Kidney glomerular epithelial cell (primary cell): ENCODE data around the gene TSPAN18.

Source experiments
- DNase-seq: peaks from one replicate; lab custom pipeline; 2025; lab: John Stamatoyannopoulos, UW

Gene TSPAN18

DNA sequence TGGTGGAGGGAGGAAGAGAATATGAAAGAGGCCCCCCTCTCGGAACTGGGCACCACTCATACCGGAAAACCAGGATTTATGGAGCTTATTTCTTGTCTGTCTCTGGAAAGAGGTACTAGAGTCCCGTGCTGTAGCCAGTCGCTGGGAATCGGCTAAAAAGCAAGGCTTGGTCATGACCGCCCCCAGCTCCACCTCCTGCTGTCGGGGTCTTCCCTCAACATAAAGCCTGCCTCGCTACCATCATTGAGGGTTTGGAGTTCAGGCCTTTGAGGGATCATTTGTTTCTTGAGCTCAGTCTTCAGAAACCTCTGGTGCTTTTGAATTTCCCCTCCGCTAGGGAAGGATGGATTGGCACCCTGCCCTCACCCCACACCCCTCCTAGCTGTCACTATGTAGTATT is 97.1 kb downstream of the TSPAN18 start:
- no peak for DNase-seq

DNA sequence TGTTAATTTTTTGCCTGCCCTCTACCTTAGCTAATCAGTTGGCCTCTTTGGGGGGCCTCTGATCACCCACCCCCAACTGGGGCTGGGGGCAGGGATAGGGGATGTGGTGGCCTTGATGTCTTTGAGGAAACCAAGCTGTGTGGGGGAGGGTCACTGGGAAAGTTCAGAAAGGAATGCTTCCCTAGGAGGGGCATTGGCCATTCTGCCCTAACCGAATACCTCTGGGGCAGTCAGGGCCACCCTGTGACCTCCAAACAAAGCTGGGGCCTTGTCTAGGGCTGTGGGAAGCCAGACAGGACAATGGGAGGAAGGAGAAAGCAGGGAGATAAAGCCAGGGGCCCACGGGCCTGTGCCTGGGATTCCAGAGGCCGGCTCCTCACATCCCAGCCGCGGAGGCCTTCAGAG is 97.5 kb downstream of the TSPAN18 start:
- no peak for DNase-seq

DNA sequence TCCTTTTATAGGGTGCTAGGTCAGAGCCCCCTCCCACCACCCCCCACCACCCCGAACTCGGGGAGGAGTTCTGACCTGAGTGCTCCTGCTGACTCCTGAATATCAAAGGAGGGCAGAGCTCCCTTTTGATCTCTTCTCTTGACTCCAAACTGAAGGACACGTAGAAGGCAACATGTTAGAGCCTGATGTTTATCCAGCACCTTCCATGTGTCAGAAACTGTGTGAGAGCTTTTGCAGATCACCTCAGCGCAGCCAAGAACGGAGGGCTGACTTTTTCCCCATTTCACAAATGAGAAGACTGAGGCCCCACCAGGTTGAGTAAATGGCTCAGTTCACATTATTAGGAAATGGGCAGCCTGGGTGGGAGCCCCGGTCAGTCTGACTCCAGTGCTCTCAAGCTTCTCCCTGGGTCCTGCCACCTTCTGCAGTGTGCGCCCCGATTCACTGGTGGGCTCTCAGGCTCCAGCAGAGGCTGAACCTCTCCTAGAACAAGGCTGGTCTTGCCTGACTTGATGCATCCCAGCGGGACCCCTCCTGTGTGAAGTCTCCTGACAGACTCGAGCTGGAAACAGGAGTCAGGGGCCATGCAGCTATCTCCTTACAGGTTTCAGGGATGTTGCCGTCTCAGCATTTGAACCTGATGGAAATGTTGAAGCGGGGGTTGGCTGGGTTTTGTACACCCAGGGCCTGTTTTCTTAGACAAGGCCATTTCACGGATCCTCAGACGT is 98.5 kb downstream of the TSPAN18 start:
- DNase-seq = no peak

DNA sequence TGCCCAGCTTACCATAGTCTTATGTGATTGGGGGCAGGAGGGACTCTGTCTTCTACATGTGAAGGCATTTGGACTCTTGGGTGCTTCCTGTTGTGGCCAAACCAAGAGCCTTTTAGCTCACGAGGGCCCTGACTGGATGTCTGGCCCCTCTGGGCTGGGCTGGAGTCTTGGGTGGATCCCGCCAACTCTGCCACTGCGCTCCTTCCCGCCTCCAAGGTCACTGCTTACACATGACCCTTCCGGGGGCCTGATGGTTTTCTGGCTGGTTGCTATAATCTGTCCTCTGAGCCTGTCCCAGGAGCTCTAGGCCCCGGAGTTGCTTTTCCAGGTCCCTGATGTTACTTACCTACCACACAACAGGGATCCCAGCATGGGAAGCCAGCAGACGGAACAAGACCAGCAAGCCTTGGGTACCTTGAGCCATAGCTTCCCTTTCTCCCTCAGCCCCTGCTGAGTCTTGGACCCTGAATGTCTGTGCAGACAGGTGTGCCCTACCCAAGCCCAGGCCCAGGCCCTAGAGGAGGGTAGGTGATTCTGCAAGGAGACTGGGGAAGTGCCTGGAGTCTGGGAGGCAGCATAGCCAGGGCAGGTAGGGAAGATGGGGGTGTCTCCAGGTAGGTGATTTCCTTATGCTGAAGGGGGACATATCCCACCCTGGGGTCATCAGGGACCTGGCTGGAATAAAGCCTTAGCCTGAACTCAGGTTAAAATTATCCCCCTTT is 100.3 kb downstream of the TSPAN18 start:
- no peak for DNase-seq

DNA sequence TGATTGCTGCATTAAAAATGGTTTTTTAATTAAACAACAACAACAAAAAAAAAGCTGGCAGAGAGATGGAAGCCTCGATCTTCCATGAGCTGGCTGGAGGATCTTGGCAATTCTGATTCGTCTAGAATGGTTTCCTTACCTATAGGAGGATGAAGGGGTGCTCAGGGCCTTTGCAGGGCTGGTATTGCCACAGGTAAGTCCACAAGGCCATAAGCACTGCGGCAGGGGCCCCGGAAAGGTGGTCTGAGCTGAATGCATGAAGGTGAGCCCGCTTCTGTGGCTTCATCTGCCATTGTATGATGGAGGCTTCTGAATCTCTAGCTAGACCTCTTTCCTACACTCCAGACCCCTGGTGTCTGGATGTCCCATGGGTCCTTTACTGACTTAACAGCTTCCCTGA is 101.5 kb downstream of the TSPAN18 start:
- DNase-seq = no peak

DNA sequence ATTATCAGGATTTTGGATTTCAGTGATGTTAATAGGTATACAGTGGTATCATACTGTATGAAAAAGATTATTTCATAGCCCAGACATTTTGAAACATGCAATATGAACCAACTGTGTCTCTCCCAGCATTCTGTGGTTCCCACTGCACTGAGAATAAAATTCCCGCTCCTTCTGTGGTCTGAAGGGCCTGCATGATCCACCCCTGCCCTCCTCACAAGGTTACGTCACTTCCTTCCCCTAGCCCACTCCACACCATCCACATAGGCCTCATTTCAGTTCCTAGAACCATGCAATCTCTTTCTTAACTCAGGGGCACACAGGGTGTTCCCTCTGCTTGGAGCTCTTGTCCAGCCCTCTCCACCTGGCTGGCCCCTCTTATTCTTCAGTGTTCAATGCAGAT is 103.1 kb downstream of the TSPAN18 start:
- DNase-seq = no peak

DNA sequence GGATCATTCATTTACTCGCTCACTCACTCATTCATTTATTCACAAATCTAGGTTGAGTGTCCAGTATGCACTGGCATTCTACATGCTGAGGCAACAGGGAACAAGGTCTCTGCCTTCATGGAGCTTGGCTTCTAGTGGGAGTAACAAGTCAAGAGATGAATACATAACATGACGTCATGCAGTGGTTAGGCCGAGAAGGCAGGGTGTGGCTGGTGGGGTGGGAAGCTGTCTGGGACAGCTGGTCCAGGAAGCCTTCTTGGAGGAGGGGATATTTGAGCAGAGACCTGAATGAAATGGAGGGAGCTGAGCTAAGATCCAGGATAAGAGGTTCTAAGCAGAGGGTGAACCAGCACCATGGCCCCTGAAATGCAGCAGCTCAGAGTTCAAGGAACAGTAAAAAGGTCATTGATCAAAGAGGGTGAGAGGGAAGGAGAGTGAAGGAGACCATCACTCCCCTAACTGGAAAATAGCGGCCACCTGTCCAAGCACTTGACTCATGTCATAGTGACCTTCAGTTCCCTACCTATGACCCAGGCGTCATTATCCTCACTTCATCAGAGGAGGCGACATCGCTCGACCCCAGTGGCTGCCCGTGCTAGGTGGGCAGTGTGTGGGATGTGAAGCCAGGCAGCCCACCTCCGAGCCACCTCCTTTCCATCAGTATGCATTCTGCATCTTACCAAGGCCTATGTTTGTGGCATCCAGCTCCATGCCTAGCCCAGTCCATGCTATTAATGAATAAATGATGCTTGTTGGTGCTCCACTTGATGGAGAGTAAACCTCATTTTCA is 105.0 kb downstream of the TSPAN18 start:
- no peak for DNase-seq

DNA sequence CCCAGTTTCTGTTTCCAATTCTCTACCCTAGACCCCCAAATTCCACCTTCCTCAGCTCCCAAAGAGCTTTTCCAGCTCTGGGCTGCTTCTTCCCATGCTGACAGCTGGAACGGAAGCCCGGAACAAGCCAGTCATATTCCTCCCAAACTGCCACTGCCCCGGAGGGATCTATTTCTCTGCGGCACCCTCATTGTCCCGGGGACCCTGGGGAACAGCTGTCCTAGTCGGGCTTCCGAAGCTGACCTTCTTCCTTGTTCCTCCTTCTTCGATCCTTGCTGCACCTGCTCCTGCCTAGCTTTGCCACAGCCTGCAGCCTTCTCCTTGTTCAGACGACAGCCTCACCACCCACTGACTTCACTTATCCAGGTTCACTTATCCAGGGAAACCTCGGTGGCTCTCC is 105.7 kb downstream of the TSPAN18 start:
- DNase-seq = no peak

DNA sequence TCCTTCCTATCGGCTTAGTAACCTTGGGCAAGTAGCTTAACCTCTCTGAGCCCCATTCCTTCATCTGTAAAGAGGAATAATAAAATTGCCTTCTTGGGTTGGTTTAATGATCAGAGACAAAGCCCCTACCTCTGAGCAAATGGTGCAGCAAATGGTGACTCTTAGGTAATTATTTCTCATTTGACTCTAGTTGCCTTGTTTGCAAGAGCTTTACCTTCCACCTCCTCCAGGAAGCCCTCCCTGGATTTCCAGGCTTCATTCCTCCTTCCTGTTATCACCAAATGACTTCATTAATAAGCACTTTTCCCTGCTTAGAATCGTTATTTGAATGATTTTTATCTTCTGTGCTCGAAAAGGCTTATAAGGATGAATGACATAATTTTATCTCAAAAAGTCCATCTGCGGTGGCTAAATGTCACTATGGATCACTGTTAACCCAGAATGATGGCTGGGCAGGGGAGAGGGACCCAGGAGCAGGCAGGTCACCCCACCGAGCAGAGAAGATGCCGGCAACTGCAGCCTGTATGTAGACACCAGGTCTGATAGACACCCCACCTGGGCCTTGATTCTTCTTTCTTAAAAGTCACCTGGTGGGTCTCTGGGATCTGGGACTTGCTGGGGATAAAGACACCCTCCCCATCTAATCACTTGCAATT is 106.6 kb downstream of the TSPAN18 start:
- DNase-seq = no peak

DNA sequence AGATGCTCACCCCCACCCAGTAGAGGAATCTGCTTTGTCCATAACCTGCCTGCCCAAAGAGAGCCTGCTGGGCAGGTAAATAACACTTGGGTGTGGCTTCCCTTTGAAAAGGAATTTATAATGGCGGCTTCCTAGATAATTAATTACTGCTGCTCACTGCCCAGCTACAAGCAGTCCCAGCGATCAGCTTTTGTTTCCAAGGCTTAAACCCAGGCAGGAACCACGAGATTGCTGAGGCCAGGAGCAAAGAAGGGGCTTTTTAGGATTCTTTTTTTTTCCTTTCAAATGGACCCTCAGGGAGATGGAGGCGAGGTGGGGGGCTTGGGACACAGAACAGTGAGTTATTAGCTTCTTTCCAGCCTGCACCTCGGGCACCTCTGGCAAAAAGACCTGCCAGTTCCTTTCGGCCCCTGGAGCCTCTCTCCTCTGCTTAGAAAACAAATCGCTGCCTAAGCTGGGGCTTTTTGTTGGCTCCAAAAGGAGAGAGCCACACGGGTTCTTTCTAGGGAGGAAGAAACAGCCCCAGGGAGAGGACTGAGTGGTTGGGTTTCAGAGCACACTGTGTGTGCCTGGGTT is 107.2 kb downstream of the TSPAN18 start:
- no peak for DNase-seq

DNA sequence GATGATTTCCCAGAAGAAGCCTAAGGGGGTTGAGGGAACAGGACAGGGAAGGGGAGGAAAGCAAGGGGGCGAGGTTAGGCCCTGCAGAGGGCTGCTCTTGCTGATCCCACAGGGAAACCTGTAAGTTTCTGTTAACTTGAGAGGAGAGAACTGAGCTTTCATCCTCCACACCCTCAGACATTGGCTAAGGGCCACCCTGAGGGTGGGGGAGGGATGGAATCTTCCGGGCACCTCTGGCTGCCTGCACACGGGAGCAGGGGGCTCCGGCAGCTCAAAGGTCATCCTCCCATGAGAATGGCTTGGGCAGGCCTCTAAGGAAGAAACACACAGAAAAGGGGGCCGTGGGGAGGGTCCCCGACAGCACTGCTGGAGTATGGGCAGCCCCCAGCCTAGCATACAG is 108.1 kb downstream of the TSPAN18 start:
- no peak for DNase-seq

DNA sequence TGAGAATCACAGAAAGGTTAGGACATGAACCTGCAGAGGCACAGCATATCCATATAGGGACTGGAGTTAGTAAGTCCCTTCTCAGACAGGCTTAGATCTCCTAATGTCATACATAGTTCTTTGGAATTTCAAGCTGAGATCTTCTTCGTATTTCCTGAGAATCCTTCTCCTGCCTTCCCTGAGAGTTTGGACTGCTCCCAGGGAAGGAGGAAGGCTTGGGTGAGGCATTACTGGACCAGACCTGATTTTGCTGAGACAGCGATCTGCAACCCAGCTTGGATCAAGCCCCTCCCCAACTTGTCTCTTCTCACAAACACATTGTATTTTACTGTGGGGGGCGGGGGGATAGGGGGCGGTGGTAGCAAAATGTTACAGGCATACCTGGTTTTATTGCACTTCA is 108.5 kb downstream of the TSPAN18 start:
- DNase-seq = no peak

DNA sequence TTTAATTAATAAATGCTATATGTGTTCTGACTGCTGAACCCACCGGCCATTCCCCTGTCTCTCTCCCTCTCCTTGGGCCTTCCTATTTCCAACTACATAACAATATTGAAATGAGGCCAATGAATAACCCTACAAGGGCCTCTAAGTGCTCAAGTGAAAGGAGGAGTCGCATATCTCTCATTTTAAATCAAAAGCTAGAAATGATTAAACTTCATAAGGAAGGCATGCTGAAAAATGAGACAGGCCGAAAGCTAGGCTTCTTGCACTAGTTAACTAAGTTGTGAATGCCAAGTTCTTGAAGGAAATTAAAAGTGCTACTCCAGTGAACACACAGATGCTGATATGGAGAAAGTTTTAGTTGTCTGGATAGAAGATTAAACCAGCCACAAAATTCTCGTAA is 109.2 kb downstream of the TSPAN18 start:
- DNase-seq = peak; percentile 30

DNA sequence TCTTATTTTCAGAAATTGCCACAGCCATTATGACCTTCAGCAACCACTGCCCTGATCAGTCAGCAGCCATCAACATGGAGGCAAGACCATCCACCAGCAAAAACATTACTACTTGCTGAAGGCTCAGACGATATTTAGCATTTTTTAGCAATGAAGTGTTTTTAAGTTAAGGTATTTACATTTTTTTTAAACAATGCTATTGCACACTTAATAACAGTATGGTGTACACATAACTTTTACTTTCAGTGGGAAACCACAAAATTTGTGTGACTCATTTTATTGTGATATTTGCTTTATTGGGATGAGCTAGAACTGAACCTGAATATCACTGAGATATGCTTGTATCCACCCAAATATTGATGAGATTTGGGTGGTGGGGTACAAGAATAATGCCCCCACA is 110.9 kb downstream of the TSPAN18 start:
- DNase-seq = no peak

DNA sequence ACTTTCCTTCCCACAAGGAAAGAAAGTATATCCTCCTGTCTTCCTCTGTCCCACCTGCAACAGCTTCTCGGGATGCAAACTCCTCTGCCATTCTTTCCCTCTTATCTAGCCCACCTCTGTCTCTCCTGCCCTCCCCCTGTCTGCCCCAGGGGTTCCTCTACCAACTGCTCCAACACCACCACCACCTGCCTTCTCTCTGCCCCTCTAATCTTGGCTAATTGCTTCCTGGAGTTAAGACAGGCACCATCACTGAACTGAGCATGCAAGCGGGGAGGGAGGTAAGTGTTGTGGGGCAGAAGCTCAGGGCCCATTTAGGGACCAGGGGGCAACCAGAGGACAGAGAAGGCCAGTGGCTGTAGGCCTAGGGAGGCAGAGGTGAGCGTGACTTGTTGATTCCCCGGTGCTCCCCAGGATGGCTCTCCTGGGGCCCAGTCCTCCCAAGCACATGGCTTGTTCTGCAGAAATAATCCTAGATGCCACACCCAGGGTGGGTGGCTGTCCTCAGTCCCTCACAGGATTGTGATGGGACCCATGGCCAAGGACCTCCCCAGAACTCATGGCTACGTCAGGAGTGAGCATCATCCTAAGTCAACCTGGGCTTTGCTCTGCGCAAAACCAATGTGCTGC is 112.8 kb downstream of the TSPAN18 start:
- DNase-seq = no peak

DNA sequence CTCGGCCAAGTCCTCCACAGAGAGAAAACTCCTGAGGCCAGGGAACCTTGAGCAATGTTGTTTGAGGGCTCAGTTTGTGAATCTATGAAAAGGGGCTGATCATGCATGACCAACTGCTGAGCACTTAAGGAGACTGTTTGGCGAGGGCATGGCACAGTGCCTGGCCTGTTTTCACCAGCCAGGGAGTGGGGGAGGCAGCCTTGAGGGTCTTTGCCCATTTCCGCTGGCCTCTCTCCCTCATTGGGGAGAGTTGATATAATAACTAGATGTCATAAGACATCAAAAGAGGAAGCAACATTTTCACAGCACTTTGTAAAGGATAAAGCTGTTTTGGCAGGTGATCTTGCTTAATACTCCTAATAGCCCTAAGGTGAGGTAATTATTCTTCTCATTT is 113.3 kb downstream of the TSPAN18 start:
- DNase-seq = no peak

DNA sequence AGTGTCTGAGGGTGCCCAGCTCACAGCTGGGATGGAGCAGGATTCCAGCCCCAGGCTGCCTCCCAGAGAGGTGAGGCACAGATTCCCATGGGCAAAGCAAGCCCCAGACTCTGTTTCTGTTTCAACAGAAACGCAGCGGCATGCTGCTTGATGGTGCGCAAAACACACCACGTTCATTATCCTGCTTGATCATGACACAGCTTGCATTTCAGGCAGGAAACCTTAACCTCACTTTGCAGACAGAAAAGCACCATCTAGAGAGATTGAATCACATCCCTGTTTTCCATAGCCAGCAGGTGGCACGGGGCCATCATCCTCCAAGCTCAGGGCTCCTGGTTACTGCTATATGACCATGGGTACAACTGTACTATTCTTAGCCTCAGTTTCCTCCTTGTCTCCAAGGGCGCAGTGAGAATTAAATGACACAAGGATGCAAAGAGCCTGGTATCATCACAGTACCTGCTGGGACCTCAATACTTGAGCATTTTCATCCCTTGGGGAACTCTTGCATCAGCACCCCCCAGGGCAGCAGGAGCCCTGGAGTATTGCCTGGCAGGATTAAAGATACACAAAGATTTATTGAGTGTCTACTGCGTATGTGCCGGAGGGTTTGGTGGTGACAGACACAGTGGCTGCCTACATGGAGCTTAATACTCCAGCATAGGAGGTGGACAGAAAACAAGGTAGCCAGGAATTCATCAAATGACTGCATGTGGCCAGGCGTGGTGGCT is 113.9 kb downstream of the TSPAN18 start:
- peak; percentile 29 for DNase-seq

DNA sequence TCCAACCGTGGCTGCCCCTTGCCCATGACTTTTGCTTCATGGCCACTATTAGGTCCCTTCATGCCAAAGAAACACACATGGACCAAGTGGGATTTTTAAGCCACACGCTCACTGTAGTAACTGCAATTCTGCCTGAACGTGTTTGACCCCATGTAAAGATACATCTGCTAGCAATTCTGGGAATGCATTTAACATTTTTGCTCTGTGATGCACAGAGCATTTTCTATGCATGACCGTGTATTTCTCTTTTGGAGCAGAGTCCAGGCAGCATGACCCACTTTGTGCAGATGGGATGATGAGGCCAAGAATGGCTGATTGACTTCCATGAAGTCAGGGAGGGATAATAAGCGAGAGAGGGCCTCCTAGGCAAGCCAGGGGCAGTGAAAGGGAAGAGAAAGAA is 115.5 kb downstream of the TSPAN18 start:
- DNase-seq = peak; percentile 74

DNA sequence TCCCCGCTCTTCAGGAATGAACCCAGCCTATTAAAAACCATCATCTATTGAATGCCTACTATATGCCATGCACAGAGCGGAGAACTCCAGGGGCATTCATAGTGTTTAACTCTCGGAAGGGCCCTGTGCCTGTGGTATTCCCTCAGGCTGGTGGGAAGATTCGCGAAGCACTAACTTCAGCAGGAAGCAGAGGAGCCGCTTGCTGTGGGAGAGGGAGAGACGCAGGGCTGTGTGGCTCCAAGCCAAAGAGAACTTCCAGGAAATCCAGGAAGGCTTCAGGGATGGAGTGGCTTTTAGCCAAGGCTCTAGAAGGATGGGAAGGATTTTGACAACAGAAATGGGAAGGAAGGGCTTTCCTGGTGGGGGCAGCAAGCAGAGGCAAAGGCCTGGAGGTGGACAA is 120.1 kb downstream of the TSPAN18 start:
- DNase-seq = no peak

DNA sequence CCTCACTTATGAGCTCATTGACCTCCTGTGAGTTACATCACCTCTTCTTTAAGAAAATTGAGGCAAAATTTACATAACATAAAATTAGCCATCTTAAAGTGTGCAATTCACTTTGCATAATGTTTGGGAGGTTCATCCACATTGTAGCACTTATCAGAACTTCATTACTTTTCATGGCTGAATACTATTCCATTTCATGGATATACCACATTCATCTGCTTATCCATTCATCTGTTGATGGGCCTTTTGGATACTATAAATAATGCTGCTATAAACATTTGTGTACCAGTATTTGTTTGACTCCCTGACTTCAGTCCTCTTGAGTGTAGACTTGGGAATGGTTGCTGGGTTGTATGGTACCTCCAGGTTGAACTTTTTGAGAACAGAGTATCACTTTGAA is 120.6 kb downstream of the TSPAN18 start:
- no peak for DNase-seq
